ENCODE results near the gene FMO3.

Gene FMO3

DNA sequence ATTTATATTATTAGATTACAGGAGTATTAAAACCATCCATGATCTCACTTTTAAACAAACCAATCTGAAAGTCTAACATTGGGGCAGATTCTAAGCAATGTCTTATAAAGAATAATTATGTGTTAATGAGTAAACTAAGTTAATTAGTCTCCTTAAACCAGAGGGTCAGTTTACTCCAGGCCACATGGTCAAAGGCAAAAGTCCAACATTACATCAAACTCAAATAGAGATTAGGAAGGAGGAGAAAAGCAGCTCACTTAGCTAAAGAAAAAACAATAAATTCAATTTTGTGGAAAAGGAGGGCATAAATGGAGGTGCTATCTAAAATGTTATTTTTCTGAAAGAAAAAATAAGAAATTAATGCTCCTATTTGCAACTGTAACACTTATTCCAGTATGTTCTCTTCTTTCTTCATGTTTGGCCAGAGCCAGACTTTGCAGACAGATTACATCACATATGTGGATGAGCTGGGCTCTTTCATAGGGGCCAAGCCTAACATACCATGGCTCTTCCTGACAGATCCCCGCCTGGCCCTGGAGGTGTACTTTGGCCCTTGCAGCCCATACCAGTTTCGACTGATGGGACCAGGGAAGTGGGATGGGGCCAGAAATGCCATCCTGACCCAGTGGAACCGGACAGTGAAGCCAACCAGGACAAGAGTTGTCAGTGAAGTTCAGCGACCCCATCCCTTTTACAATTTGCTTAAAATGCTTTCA, 70.1 kb downstream of the FMO3 start:
- DNase-seq: no peak

DNA sequence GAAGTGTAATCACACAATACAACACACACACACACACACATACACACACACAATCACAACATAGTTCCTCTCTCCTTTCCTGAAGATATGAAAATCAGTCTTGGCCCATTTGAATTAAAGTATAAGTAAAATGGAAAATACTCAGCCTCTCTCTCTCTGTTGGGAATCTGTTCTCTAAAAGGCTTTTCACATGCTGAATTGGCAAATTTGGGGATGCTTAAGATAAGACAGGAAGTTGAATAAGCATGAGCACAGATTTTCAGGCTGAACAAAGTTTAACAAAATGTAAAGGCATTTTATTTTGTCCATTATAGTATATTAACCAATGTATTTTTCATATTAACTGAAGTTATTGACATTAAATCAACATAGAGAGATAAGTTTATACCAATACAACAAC, 70.7 kb downstream of the FMO3 start:
- DNase-seq: no peak

DNA sequence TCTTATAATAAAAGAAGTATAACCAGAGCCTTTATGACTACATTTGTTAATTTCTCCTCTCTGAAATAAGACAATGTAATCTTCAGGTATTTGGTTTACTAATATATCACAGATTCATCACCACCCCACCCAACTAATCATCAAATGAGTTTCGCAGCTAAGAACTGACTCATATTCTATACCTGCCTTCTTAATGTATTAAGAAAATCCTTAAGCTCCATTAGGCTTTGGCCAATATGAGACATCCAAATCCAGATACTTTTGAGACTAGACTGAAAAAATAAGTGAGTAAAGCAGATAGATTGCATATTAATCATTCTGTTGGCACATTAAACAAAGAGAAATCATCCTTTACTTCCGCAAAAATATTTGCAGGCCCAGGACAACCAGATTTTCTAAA, 75.7 kb downstream of the FMO3 start:
- DNase-seq: no peak
